DND-41 (cell line): ENCODE results near the gene RUNX1.

ENCODE experiments used
- EZH2 ChIP-seq: IDR thresholded peaks from 3 replicates; pipeline ENCODE4 v1.6.1; 2012; ENCODE audit warnings: borderline replicate concordance, low read depth, mild to moderate bottlenecking, moderate library complexity, low read length, inconsistent platforms; ENCODE audit not compliant: severe bottlenecking
- TF ChIP-seq, protein P1 (sequence below): IDR thresholded peaks from 2 replicates; pipeline ENCODE4 v1.5.1; 2012; ENCODE audit warnings: borderline replicate concordance, low read length, moderate library complexity, mild to moderate bottlenecking; ENCODE audit not compliant: poor library complexity, severe bottlenecking; ENCODE audit errors: extremely low read depth

- no peak for TF ChIP-seq EZH2
- TF ChIP-seq, protein P1, sequence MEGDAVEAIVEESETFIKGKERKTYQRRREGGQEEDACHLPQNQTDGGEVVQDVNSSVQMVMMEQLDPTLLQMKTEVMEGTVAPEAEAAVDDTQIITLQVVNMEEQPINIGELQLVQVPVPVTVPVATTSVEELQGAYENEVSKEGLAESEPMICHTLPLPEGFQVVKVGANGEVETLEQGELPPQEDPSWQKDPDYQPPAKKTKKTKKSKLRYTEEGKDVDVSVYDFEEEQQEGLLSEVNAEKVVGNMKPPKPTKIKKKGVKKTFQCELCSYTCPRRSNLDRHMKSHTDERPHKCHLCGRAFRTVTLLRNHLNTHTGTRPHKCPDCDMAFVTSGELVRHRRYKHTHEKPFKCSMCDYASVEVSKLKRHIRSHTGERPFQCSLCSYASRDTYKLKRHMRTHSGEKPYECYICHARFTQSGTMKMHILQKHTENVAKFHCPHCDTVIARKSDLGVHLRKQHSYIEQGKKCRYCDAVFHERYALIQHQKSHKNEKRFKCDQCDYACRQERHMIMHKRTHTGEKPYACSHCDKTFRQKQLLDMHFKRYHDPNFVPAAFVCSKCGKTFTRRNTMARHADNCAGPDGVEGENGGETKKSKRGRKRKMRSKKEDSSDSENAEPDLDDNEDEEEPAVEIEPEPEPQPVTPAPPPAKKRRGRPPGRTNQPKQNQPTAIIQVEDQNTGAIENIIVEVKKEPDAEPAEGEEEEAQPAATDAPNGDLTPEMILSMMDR: no peak
Observed at GRCh38 chr21:34936371-34936789, 112.7 kb downstream of the RUNX1 start.
